GM23338 (cell line): ENCODE results near the gene CDRT15L2. TPM values are rescaled to one million over a fixed set of nuclear protein-coding genes. Genes with fewer than 3 reads are reported as not detected.
"Not testable (repeated sequence)": the region's sequence is repeated elsewhere in the genome, so short reads cannot be mapped to it uniquely, and the experiment has no call there.

ENCODE experiments used
- ATAC-seq: fragments of 200-7000 bp; cut with Tn5 transposase; 3 replicates; pipeline ENCODE4 v1.9.1; 2020
- DNase-seq: peaks from one replicate; pipeline ENCODE4 v3.0.0-alpha.2; 2015; ENCODE audit warnings: low spot score
- H2AFZ ChIP-seq: fragments of 200-600 bp; sonication (generic); 2 replicates; pipeline ENCODE4 v1.8.0; 2016; ENCODE audit warnings: antibody characterized with exemption, mild to moderate bottlenecking, moderate library complexity
- H3F3A ChIP-seq: fragments of 200-600 bp; sonication (generic); replicated peaks from 2 replicates; pipeline ENCODE4 v1.8.0; 2017; ENCODE audit warnings: antibody characterized with exemption, mixed run types, low read depth
- H3K27ac ChIP-seq: fragments of 200-600 bp; sonication (generic); 2 replicates; pipeline ENCODE4 v1.6.1; 2016; ENCODE audit warnings: low read depth
- H3K27me3 ChIP-seq: fragments of 200-600 bp; sonication (generic); 2 replicates; pipeline ENCODE4 v1.8.0; 2016; ENCODE audit warnings: mild to moderate bottlenecking, mixed run types, moderate library complexity; ENCODE audit not compliant: insufficient read depth
- H3K36me3 ChIP-seq: fragments of 200-600 bp; sonication (generic); 2 replicates; pipeline ENCODE4 v1.8.0; 2016; ENCODE audit warnings: mild to moderate bottlenecking; ENCODE audit not compliant: insufficient read depth
- H3K4me1 ChIP-seq: fragments of 200-600 bp; sonication (generic); 2 replicates; pipeline ENCODE4 v1.8.0; 2016; ENCODE audit warnings: mild to moderate bottlenecking, moderate library complexity; ENCODE audit not compliant: insufficient read depth
- H3K4me2 ChIP-seq: fragments of 200-600 bp; sonication (generic); 2 replicates; pipeline ENCODE4 v1.7.1; 2017; ENCODE audit warnings: mixed run types
- H3K4me3 ChIP-seq: fragments of 200-600 bp; sonication (generic); 2 replicates; pipeline ENCODE4 v1.6.1; 2016; ENCODE audit warnings: mixed run types
- H3K79me2 ChIP-seq: fragments of 200-600 bp; sonication (generic); replicated peaks from 2 replicates; pipeline ENCODE4 v1.8.0; 2017; ENCODE audit warnings: mild to moderate bottlenecking; ENCODE audit not compliant: insufficient read depth
- H3K9me2 ChIP-seq: fragments of 200-600 bp; sonication (generic); 2 replicates; pipeline ENCODE4 v1.8.0; 2017; ENCODE audit not compliant: insufficient read depth
- H4K20me1 ChIP-seq: fragments of 200-600 bp; sonication (generic); replicated peaks from 2 replicates; pipeline ENCODE4 v1.8.0; 2017; ENCODE audit warnings: mild to moderate bottlenecking; ENCODE audit not compliant: insufficient read depth
- H3K27ac Mint-ChIP-seq: 2 replicates; pipeline ENCODE4 v1.8.0; 2020; ENCODE audit warnings: inconsistent platforms, mild to moderate bottlenecking, moderate library complexity, mixed read lengths
- H3K27me3 Mint-ChIP-seq: 3 replicates; pipeline ENCODE4 v1.8.0; 2022; ENCODE audit warnings: low read depth, mild to moderate bottlenecking, moderate library complexity, mixed read lengths, inconsistent platforms; ENCODE audit not compliant: insufficient read depth, poor library complexity
- H3K36me3 Mint-ChIP-seq: 3 replicates; pipeline ENCODE4 v1.8.0; 2021; ENCODE audit warnings: low read depth, mild to moderate bottlenecking, inconsistent platforms, moderate library complexity, mixed read lengths
- H3K4me1 Mint-ChIP-seq: 3 replicates; pipeline ENCODE4 v1.8.0; 2020; ENCODE audit warnings: mild to moderate bottlenecking, inconsistent platforms, mixed read lengths
- H3K4me3 Mint-ChIP-seq: 3 replicates; pipeline ENCODE4 v1.8.0; 2021; ENCODE audit warnings: moderate library complexity, mild to moderate bottlenecking, inconsistent platforms, mixed read lengths
- H3K9me3 Mint-ChIP-seq: 3 replicates; pipeline ENCODE4 v1.8.0; 2020; ENCODE audit warnings: moderate library complexity, mild to moderate bottlenecking, inconsistent platforms, mixed read lengths
- EZH2phosphoT487 ChIP-seq: fragments of 200-600 bp; sonication (generic); IDR thresholded peaks from one replicate; pipeline ENCODE4 v1.8.1; 2018; ENCODE audit warnings: antibody characterized with exemption; ENCODE audit not compliant: unreplicated experiment
- JUNB ChIP-seq: IDR thresholded peaks from one replicate; pipeline ENCODE4 v1.6.1; 2016; ENCODE audit warnings: antibody characterized with exemption; ENCODE audit not compliant: unreplicated experiment
- NANOG ChIP-seq: IDR thresholded peaks from 2 replicates; pipeline ENCODE4 v1.6.1; 2016; ENCODE audit warnings: antibody characterized with exemption, borderline replicate concordance
- POLR2AphosphoS5 ChIP-seq: IDR thresholded peaks from 2 replicates; pipeline ENCODE4 v1.6.1; 2016; ENCODE audit warnings: antibody characterized with exemption, low read depth
- REST ChIP-seq: IDR thresholded peaks from one replicate; pipeline ENCODE4 v1.6.1; 2018; ENCODE audit warnings: antibody characterized with exemption; ENCODE audit not compliant: unreplicated experiment
- STAT1 ChIP-seq: IDR thresholded peaks from one replicate; pipeline ENCODE4 v1.6.1; 2016; ENCODE audit warnings: antibody characterized with exemption; ENCODE audit not compliant: unreplicated experiment
- ZNF114 ChIP-seq: fragments of 250-450 bp; sonication (Bioruptor Pico); IDR thresholded peaks from 2 replicates; pipeline ENCODE4 v1.5.0; 2020; ENCODE audit warnings: mild to moderate bottlenecking, moderate library complexity
- polyA plus RNA-seq: library from polyadenylated mRNA; unstranded; fragments of >200 nt; fragmentation: Nextera tagmentation; extraction: Ambion mirVana; gene quantifications from 2 replicates; pipeline ENCODE4 v1.2.1, GENCODE V29; 2016
- total RNA-seq: library from RNA; depleted of rRNA; stranded (reverse); fragments of >200 nt; shearing (Covaris generic); gene quantifications from 2 replicates; pipeline ENCODE4 v1.2.3, GENCODE V29; 2014
- TF ChIP-seq, protein P1 (sequence below), 2 experiments: fragments of 200-600 bp in 1 of 2; sonication (generic) in 1 of 2; conservative IDR thresholded peaks; 2 replicates each; pipeline versions ENCODE4 v1.5.1 to v1.6.1; 2016 to 2017; ENCODE audit warnings: antibody characterized with exemption in 2 of 2, low read depth in 2 of 2, mild to moderate bottlenecking in 2 of 2, moderate library complexity in 1 of 2

CDRT15L2 gene
- total and polyA plus RNA-seq, 2 experiments from 2014 or later: not detected

DNA sequence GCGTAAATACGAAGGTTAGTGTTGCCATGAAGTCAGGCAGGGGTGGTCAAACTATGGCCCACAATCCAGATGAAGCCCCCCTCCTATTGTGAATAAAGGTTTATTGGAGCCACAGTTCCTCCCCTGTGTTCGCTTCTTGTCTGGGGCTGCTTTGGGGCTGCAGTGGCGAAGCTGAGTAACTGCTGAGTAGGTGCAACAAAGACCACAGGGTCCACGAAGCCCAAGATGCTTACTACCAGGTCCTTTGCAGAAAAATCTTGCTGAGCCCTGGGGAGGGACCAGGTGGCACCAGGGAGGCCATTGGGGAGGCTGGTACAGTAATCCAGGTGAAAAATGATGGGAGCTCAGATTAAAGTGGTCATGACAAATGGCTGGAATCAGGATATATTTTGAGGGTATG, 21.4 kb upstream of the CDRT15L2 start:
- not testable (repeated sequence) for H3K36me3 ChIP-seq, DNase-seq, H3K27ac ChIP-seq, H3K4me1 Mint-ChIP-seq, H3K4me2 ChIP-seq, H3K4me3 Mint-ChIP-seq, H3K27me3 ChIP-seq, H3K36me3 Mint-ChIP-seq, ATAC-seq, H3K4me1 ChIP-seq, H3K4me3 ChIP-seq, H3K9me3 Mint-ChIP-seq, H4K20me1 ChIP-seq, H3K79me2 ChIP-seq, H3F3A ChIP-seq, H3K27me3 Mint-ChIP-seq, H3K27ac Mint-ChIP-seq, H2AFZ ChIP-seq, H3K9me2 ChIP-seq

- not testable (repeated sequence) for H3K9me3 Mint-ChIP-seq, ATAC-seq, H3K27me3 ChIP-seq, H3K4me3 Mint-ChIP-seq, H4K20me1 ChIP-seq, H3K9me2 ChIP-seq, H2AFZ ChIP-seq, H3K27ac Mint-ChIP-seq, H3K27ac ChIP-seq, H3K4me1 Mint-ChIP-seq, H3K4me2 ChIP-seq, DNase-seq, H3K79me2 ChIP-seq, H3F3A ChIP-seq, H3K36me3 ChIP-seq, H3K4me1 ChIP-seq, H3K36me3 Mint-ChIP-seq, H3K4me3 ChIP-seq, H3K27me3 Mint-ChIP-seq
These were observed 20.5 kb upstream of the CDRT15L2 start for GRCh38 chr17:20559018-20559417.

DNA sequence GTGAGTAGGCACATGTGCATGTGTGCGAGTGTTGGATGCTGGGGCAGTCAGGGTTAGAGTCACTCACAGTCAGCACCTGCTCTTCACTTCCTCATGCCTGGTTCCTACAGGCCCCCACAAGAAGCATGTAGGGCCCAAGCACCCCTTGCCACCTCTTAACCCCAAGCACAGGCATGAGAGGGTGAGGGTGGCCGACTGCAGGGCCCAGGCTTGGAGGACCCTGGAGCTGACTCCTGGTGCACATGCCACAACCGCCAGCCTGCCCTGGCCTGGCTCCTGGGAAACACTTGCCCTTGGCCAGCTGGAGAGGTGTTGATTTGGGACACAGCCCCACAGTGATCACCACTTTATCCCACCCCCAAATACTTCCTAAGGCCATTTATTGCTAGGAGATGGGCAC, 16.9 kb upstream of the CDRT15L2 start:
- no peak for DNase-seq
- H3K27ac Mint-ChIP-seq: no peak overlapping the region
- Histone ChIP-seq H4K20me1 (no peaks in the 10 kb centered on the region), H3K4me1 (no peaks in the 10 kb centered on the region), H3K27ac (no peak overlapping the region), H3K9me2 (0 out of 2 replicates have a peak, but pooled peaks cover 3% of the 10 kb centered on the region), H3K27me3 (no peaks in the 10 kb centered on the region), H3K4me2 (no peak overlapping the region), H3F3A (no peaks in the 10 kb centered on the region), H3K36me3 (no peaks in the 10 kb centered on the region), H3K4me3 (no peak overlapping the region), H2AFZ (no peak overlapping the region), H3K79me2 (no peaks in the 10 kb centered on the region)
- ATAC-seq: no peak
- H3K9me3 Mint-ChIP-seq: peaks cover 3% of the 10 kb centered on the region
- peaks cover 3% of the 10 kb centered on the region; the same call in 1 of the 3 replicates for H3K36me3 Mint-ChIP-seq
- H3K27me3 Mint-ChIP-seq: peaks cover 4% of the 10 kb centered on the region
- peaks cover 8% of the 10 kb centered on the region for H3K4me1 Mint-ChIP-seq
- no peak overlapping the region for H3K4me3 Mint-ChIP-seq
- no peak for TF ChIP-seq JUNB
- TF ChIP-seq ZNF114 (CRISPR knock-in tag): no peak
- no peak for TF ChIP-seq REST
- TF ChIP-seq POLR2AphosphoS5: no peak
- TF ChIP-seq STAT1: no peak
- no peak for TF ChIP-seq EZH2phosphoT487
- no peak for TF ChIP-seq NANOG
- TF ChIP-seq, protein P1, sequence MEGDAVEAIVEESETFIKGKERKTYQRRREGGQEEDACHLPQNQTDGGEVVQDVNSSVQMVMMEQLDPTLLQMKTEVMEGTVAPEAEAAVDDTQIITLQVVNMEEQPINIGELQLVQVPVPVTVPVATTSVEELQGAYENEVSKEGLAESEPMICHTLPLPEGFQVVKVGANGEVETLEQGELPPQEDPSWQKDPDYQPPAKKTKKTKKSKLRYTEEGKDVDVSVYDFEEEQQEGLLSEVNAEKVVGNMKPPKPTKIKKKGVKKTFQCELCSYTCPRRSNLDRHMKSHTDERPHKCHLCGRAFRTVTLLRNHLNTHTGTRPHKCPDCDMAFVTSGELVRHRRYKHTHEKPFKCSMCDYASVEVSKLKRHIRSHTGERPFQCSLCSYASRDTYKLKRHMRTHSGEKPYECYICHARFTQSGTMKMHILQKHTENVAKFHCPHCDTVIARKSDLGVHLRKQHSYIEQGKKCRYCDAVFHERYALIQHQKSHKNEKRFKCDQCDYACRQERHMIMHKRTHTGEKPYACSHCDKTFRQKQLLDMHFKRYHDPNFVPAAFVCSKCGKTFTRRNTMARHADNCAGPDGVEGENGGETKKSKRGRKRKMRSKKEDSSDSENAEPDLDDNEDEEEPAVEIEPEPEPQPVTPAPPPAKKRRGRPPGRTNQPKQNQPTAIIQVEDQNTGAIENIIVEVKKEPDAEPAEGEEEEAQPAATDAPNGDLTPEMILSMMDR (conservative IDR thresholded peaks at IDR 0.05; ENCODE audit: low read depth in 2 of 2): no peak
